ENCODE data around the gene DNMT1. TPM values are rescaled to one million over a fixed set of nuclear protein-coding genes. Genes with fewer than 3 reads are reported as not detected.
A peak's percentile ranks its signal among the peaks of the same experiment; 100 is the strongest.
"Not testable (repeated sequence)": the region's sequence is repeated elsewhere in the genome, so short reads cannot be mapped to it uniquely, and the experiment has no call there.

The DNMT1 gene
- total and polyA plus RNA-seq, 4 donors, result 32.8 to 85.7 (median 45.2) TPM

DNA sequence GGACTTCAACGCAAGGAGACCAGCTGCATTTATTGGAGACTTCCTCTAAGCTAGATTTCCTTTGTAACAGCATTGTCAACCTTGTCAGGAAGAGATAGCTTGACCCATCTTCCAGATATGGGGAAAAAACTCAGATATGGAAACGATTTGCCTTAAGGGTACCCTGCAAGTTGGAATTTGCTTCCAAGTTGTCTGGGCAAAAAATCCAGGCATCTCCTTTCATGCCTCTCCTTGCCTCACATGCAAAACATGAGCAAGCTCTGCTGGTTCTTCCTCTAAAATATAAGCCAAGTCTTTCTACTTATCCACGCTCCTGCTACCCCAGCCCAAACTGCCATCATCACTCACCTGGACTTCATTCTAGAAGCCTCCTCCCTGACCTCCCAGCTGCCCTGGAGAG is 6.4 kb upstream of the DNMT1 start:
- Histone ChIP-seq H3K4me1 (ENCODE audit: control insufficient read depth in 5 of 5, insufficient read depth in 5 of 5, low read length in 5 of 5) (peaks cover 0 to 3% (median 0%) of the 10 kb centered on the region in 5 donors), H3K36me3 (ENCODE audit: control insufficient read depth in 4 of 4, insufficient read depth in 4 of 4, low read length in 4 of 4) (peaks cover 0 to 3% (median under 1%) of the 10 kb centered on the region in 4 donors), H3K9ac (ENCODE audit: insufficient read depth in 1 of 2, low read length in 2 of 2) (no peak overlapping the region), H3K9me3 (ENCODE audit: control insufficient read depth in 4 of 4, insufficient read depth in 3 of 4, low read length in 3 of 4) (no peaks in the 10 kb centered on the region), H3K27ac (ENCODE audit: low read depth in 1 of 2, low read length in 1 of 2) (no peak overlapping the region), H3K4me3 (no peak overlapping the region), H3K27me3 (ENCODE audit: control insufficient read depth in 3 of 3, insufficient read depth in 3 of 3, low read length in 2 of 3) (no peaks in the 10 kb centered on the region)
- 69 to 77% methylated on average over 3 of the region's 3 CpGs for WGBS, 2 donors
- DNase-seq, result no peak
- no peak for ATAC-seq (ENCODE audit: insufficient read depth, low FRiP score)
- TF ChIP-seq, protein P1, sequence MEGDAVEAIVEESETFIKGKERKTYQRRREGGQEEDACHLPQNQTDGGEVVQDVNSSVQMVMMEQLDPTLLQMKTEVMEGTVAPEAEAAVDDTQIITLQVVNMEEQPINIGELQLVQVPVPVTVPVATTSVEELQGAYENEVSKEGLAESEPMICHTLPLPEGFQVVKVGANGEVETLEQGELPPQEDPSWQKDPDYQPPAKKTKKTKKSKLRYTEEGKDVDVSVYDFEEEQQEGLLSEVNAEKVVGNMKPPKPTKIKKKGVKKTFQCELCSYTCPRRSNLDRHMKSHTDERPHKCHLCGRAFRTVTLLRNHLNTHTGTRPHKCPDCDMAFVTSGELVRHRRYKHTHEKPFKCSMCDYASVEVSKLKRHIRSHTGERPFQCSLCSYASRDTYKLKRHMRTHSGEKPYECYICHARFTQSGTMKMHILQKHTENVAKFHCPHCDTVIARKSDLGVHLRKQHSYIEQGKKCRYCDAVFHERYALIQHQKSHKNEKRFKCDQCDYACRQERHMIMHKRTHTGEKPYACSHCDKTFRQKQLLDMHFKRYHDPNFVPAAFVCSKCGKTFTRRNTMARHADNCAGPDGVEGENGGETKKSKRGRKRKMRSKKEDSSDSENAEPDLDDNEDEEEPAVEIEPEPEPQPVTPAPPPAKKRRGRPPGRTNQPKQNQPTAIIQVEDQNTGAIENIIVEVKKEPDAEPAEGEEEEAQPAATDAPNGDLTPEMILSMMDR (IDR thresholded peaks at IDR 0.05; ENCODE audit: control extremely low read depth, extremely low read depth), result no peak

DNA sequence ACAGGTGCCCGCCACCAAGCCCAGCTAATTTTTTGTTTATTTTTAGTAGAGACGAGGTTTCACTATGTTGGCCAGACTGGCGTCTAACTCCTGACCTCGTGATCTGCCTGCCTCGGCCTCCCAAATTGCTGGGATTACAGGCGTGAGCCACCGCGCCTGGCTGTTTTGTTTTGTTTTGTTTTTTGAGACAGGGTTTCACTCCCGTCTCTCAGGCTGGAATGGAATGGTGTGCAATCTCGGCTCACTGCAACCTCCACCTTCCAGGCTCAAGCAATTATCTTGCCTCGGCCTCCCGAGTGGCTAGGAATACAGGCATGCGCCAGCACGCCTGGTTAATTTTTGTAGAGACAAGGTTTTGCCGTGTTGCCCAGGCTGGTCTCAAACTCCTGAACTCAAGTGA is 5.3 kb upstream of the DNMT1 start:
- not testable (repeated sequence) for ATAC-seq (ENCODE audit: insufficient read depth, low FRiP score); H3K36me3 ChIP-seq (ENCODE audit: control insufficient read depth in 4 of 4, insufficient read depth in 4 of 4, low read length in 4 of 4)
- WGBS, 2 donors, result 94% methylated on average over 15 of the region's 15 CpGs

DNA sequence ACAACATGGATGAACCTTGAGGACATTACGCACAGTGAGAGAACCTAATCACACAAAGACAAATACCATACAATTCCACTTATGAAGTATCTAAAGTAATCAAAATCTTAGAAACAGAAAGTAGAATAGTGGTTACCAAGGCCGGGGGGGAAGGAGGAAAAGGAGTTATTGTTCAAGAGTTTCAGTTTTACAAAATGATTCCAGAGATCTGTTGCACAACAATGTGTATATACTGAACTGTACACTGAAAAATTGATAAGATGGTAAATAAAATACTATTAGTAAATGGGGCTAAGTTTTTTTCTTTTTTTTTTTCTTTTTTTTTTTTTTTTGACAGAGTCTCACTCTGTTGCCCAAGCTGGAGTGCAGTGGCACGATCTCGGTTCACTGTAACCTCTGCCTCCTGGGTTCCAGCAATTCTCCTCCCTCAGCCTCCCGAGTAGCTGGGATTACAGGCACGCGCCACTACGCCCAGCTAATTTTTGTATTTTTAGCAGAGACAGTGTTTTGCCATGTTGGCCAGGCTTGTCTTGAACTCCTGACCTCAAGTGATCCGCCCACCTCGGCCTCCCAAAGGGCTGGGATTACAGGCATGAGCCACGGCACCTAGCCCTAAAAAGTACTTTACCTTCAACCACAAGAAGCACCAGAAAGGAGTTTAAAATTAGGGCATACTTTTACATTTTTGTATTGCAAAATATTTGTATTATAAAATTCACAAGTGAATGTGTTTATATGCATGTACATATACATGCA is 4.3 kb upstream of the DNMT1 start:
- H3K9ac ChIP-seq (ENCODE audit: insufficient read depth in 1 of 2, low read length in 2 of 2); ATAC-seq (ENCODE audit: insufficient read depth, low FRiP score); H3K9me3 ChIP-seq (ENCODE audit: control insufficient read depth in 4 of 4, insufficient read depth in 3 of 4, low read length in 3 of 4); H3K4me1 ChIP-seq (ENCODE audit: control insufficient read depth in 5 of 5, insufficient read depth in 5 of 5, low read length in 5 of 5); H3K4me3 ChIP-seq; H3K36me3 ChIP-seq (ENCODE audit: control insufficient read depth in 4 of 4, insufficient read depth in 4 of 4, low read length in 4 of 4); H3K27ac ChIP-seq (ENCODE audit: low read depth in 1 of 2, low read length in 1 of 2); H3K27me3 ChIP-seq (ENCODE audit: control insufficient read depth in 3 of 3, insufficient read depth in 3 of 3, low read length in 2 of 3): not testable (repeated sequence)
- DNase-seq, result peak in 2 of 3 donors; percentile 14 to 20
- WGBS, 2 donors, result 59 to 64% methylated on average over 11 of the region's 11 CpGs

More for the DNA sequence above, 5.3 kb upstream of the DNMT1 start:
- H3K27me3 ChIP-seq (ENCODE audit: control insufficient read depth in 3 of 3, insufficient read depth in 3 of 3, low read length in 2 of 3); H3K4me3 ChIP-seq; H3K9ac ChIP-seq (ENCODE audit: insufficient read depth in 1 of 2, low read length in 2 of 2); H3K27ac ChIP-seq (ENCODE audit: low read depth in 1 of 2, low read length in 1 of 2); H3K4me1 ChIP-seq (ENCODE audit: control insufficient read depth in 5 of 5, insufficient read depth in 5 of 5, low read length in 5 of 5); DNase-seq; H3K9me3 ChIP-seq (ENCODE audit: control insufficient read depth in 4 of 4, insufficient read depth in 3 of 4, low read length in 3 of 4): not testable (repeated sequence)

DNA sequence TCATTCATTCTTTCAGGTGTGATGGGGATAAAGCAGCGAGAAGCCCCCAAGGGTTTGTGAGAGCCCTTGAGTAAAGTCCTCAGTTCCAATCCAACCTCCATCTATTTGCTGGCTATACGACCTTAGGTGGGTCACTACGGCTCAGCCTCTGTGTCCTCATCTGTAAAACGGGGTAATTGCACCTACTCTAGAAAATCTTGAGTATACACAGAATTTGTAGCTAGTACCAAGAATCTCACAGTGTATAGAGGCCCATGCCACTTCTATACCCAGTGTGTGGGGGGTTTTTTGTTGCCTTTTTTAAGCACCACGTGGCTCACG is 406 bp upstream of the DNMT1 start:
- TF ChIP-seq, protein P1 (IDR thresholded peaks at IDR 0.05; ENCODE audit: control extremely low read depth, extremely low read depth), result no peak
- no peak for ATAC-seq (ENCODE audit: insufficient read depth, low FRiP score)

More for the DNA sequence above, 406 bp upstream of the DNMT1 start:
- Histone ChIP-seq H3K36me3 (ENCODE audit: control insufficient read depth in 4 of 4, insufficient read depth in 4 of 4, low read length in 4 of 4) (peaks cover 0 to 7% (median 3%) of the 10 kb centered on the region in 4 donors), H3K4me3 (peak overlapping the region; percentile 70), H3K9ac (ENCODE audit: insufficient read depth in 1 of 2, low read length in 2 of 2) (peak overlapping the region in 1 of 2 donors; percentile 64), H3K27me3 (ENCODE audit: control insufficient read depth in 3 of 3, insufficient read depth in 3 of 3, low read length in 2 of 3) (no peaks in the 10 kb centered on the region), H3K4me1 (ENCODE audit: control insufficient read depth in 5 of 5, insufficient read depth in 5 of 5, low read length in 5 of 5) (peaks cover 0 to 17% (median 8%) of the 10 kb centered on the region in 5 donors), H3K9me3 (ENCODE audit: control insufficient read depth in 4 of 4, insufficient read depth in 3 of 4, low read length in 3 of 4) (no peaks in the 10 kb centered on the region), H3K27ac (ENCODE audit: low read depth in 1 of 2, low read length in 1 of 2) (peak overlapping the region; percentile 22 to 84)
- no peak for DNase-seq
- 24 to 30% methylated on average over 6 of the region's 6 CpGs for WGBS, 2 donors

All from lung (tissue), 12 donors.